Measurements from ENCODE around the gene LRFN4.

The LRFN4 gene

DNA sequence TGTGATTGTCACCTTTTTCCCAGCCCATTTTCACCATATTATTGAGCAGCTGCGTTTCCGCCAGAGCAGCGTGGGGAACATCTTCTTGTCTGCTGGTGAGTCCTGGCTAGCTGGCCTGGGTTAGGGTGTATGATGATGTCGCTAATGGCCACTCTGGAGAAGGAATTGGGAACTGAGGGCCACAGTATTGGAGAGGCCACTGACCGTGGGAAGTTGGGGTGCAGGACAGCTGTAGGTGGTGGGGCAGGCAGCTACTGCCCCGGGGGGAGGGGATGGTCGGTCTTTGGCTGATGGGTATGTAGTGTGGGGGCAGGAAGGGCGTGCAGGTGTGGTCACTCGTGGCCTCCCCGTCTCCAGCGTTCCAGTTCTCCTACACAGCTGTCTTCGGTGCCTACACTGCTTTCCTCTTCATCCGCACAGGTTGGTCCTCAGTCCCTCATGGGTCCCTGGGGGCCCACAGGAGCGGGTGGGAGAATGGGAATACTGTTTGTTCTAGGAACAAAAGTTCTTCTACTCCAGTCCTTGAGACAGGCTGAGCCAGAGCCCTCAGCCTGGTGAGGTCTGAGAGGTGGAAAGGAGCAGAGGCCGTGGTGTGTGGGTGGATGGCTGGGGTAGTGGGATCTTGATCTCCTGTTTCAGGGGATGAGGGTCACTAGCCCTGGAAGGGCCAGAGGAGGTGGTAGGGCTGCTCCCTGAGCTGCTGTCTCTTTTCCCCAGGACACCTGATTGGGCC, 11.6 kb upstream of the LRFN4 start:
- no peak for DNase-seq (ENCODE audit: low spot score)

DNA sequence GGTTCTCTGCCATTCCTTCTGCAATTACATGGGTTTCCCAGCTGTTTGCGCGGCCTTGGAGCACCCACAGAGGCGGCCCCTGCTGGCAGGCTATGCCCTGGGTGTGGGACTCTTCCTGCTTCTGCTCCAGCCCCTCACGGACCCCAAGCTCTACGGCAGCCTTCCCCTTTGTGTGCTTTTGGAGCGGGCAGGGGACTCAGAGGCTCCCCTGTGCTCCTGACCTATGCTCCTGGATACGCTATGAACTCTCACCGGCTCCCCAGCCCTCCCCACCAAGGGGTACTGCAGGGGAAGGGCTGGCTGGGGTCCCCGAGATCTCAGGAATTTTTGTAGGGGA, 11.0 kb upstream of the LRFN4 start:
- DNase-seq (ENCODE audit: low spot score) = no peak

DNA sequence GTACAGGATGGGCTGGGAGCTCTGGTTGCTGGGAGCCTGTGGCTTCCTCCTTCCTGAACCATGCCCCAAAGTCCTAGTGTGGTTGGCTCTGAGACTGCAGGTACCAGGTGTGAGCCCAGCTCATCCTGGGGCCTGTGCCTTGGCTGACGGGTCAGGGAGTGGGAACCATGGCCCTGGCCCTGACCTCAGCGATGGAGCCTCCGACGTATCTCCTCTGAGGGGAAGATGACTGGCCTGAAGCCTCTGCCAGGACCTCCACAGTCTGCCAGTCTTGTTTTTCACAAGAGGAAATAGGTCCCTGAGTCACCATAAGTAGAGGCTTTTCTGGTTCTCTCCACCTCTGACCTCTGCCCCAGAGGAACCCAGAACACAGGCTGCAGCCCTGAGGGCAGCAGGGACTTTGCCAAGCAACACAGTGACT, 10.2 kb upstream of the LRFN4 start:
- no peak for DNase-seq (ENCODE audit: low spot score)

DNA sequence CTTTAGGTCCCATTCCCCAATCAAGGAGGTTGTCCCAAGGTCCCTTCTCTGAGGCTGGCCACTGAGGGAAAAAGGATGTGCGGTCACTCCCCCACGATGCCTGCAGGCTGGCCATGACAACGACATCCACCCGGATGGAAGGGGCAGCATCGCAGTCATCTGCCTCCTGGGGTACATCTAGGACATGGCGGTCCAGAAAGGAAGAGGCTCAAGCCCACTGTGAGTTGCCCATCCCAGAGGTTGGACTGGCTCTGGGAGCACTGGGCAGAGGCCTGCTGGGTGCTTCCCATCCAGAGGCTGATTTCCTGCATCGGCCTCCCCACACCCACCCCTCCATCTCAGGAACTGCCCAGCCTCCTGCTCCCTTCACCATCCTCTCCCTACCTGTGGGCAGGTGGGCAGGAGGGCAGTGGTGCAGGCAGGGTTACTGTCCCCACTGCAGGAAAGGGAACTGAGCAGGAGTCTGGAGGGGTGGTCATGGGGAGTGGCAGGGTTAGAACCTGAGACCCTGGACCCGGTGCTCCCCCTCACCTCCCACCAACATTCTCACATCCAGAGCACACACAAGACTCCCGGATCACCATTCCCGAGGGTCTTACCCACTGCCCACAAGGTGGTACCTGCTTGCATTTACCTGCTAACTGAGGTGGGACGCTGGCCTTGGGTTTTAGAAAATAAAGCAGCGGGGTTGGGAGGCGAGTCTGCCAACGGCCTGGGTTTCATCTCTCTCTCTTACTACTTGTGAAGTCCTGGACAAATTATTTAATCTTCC, 9.2 kb upstream of the LRFN4 start:
- DNase-seq (ENCODE audit: low spot score) = no peak

DNA sequence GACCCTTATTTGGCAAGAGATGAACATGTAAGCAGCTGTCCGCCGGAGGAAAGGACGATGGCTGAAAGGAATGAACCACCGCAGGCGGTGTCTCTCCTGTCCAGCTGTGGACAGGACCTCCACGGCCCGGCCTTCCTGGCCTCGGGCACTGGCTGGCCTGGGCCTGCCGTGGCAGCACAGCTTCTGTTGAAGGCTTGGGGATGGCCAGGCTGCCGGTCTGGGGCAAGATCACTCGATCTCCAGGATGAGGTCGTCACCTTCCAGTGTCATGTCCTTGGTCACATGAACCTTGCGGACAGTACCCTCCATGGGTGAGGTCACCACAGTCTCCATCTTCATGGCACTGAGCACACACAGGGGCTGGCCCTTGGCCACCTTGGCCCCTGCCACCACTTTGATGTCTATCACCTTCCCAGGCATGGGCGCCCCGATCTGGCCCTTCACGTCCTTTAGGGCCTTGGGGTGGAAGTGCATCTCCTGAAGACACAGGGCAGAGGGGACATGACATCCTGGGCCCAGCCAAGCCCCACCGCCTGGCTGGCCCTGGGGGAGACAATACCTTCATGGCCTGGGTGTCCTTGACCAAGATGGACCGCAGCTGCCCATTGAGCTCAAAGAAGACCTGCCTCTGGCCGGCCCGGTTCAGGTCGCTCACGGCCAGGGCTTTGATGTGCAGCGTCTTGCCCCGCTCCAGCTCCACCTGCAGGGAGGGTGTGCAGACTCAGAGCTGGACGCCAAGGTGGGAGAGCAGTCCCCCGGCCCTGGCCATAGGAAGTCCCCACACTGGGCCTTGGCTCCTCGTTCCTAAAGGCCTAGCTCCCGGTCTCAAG, 8.0 kb upstream of the LRFN4 start:
- no peak for DNase-seq (ENCODE audit: low spot score)

DNA sequence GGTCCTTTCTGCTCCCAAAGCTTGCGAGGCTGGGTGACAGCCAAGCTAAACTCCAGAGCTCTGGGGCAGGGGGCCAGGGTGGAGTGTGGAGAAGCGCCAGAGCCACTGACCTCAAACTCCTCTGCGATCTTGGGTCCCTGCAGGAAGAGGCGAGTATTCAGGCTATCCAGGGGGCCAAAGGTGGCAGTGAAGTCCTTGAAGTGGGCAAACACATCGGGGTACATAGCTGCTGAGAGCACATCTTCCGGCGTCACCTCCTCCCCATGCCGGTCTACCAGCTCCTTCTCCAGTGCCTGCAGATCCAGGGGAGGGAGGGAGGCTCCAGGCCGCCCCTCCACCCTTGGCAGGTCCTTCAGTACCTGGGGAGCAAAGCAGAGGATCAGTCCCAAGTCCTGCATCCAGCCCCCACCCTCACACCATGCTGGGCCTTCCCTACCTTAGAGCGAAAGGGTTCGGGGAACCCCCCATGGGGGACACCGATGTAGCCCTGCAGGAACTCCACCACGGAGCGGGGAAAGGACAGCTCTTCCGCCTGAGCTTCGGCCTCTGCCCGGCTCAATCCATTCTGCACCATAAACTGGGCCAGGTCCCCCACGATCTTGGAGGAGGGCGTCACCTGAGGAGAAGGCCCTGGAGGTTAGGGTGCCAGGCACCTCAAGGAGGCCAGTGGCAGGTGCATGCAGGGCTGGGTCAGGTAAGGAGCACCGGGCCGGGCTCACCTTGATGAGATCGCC, 7.2 kb upstream of the LRFN4 start:
- no peak for DNase-seq (ENCODE audit: low spot score)

DNA sequence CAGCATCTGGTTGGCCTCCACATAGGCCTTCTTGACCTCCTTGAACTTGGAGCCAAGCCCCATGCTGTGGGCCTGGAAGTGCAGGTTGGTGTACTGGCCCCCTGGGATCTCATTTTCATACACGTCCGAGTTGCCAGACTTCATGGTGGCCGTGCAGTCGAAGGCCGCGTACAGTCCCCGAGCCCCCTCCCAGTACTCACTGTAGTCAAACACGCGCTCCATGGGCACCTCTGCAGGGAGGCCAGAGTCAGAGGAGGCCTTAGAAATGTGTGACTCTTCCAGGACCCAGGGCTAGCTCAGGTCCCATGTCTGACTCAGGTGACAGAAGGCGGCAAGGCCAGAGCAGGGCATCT, 6.7 kb upstream of the LRFN4 start:
- no peak for DNase-seq (ENCODE audit: low spot score)

DNA sequence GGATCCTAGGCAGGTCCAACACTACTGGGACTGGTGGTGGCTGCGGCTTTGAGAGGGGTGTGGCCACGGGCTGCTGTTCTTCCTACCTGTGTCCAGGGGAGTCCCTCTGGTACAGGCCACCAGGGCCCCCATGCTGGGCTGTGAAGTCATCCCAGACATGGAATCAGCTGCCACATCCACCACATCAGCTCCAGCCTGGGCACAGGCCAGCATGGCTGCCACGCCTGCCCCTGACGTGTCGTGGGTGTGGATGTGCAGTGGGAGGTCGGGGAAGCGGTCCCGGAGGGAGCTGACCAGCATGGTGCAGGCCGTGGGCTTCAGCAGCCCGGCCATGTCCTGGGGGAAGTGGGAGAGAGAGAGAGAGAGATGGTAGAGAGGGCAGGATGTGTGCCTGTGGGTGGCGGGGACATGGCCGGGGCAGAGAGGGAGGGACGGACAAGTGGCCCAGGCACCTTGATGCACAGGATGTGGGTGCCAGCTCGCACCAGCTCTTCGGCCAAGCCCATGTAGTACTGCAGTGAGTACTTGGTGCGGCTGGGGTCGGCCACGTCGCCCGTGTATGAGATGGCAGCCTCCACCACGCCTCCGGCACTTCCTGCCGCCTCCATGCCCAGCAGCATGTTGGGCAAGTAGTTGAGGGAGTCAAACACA, 6.2 kb upstream of the LRFN4 start:
- no peak for DNase-seq (ENCODE audit: low spot score)

DNA sequence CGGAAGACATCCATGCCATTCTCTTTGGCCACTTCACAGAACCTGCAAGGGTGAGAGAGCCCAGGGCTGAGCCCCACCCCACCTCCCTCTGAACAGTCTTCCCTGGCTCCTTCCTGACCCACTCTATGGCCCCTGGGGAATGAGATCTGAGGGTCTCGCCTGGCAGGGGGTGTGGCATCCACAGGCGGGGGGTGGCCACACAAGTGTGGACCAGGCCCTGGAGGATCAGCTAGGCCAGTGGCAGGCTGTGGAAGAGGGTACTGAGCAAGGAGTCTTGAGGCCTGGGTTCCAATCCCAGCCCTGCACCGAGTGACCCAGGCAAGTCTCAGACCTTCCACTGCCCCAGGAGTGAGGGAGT, 5.6 kb upstream of the LRFN4 start:
- DNase-seq (ENCODE audit: low spot score) = no peak

DNA sequence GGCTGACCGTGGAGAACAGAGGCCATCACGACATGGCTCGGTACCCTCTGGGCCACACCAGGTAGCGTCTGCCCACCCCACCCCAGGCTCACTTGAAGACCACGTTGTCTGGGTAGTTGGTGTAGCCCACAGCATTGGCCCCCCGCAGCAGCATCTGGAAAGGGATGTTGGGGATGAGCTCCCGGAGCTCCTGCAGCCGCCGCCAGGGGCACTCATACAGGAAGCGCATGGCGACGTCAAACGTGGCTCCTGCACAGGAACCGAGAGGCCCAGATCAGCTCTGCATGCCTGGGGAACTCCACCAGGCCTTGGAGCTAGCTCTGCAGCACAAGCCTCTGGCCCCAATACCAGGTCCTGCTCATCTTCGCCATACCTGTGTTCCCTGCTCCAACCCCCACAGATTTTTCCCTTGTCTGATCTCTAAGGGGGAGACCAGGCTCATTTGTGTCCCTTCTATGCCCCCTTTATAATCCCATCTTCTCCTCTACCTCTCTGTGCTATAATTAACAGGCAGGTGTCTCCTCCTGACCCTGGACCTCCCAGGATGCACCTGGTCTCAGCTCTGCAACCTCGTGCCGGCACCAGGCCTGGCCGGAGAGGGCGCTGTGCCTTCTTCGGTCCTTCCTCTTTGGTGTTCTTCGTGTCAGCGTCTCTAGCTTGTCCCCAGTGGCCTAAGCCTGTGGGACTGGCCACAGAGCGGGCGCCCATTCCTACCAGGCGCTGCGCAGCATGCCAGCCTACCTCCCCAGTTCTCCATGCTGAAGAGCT, 5.0 kb upstream of the LRFN4 start:
- no peak for DNase-seq (ENCODE audit: low spot score)

DNA sequence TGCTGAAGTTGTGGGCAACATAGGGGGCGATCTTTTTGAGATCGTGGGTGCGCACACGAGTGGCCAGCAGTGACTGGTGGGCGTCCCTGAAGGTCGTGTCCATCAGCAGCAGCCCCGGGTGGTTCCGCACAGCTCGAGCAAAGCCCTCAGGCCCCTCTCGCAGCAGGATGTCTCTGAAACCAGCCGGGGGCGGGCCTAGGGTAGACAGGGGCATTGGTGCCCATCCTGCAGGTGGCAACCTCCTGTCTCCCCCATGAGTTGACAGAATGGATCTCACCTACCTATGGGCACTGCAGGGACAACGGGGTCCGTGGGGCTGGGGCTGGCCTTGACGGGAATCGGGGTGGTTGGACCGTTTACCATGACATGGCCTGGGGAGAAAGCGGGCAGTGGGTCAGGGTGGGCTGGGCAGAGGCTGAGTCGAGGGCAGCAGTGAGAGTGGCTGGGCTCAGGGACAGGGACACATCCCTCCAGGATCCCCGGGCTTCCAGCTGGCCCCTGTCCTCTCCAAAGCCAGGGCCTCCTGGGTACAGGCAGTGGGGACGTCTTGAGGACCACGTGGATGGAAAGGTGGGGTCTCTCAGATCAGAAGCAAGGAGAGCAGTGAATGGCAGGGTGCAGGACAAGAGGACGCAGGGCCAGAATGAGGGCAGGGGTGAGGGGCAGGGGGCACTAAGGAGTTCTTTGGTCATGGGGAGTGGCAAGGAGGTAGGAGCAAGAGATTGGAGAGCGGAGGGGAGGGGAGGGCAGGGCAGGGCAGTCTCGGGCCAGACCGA, 4.2 kb upstream of the LRFN4 start:
- no peak for DNase-seq (ENCODE audit: low spot score)

DNA sequence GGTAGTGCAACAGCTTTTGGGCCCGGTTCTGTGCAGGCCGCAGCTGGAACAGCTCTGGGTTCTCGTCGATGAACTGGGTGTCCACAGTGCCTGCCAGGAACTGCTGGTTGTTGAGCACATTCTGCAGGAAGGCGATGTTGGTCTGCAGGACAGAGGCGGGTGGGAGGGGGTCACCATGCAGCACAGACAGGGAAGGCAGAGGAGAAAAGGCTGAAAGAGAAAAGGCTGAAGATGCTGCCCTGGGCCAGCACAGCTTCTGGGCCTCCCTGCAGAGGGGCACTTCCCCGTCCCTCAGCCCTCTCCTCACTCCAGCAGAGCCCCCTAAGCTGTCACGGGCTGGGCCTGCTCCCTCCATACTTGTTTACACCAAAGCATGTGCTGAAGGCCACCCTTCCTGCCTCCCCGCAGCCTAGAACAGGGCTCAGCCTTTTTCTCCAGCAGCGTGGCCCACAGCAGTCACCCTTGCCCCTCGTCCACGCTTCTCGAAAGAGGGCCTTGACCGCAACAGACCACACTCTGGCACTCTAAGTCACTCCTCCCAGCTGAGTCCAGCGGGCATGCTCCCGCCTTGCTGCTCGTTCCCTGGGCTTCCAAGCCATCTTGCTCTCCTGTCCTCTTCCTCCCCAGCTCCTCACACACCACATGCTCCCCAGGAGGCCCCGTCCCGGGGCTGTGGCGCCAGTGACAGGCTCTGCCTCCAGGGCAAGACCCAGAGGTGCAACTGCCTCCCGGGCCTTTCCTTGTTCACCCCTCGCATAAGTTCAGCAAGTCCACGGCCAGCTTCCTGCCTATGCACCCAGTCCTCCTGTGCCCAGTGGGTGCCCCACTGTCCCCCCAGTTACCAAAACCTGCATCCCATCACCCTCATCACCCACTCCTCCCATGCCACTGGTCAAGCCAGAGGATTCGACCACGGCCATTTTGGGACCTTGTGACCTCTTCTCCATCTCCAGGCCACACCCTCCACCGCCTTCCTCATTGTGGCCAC, 3.3 kb upstream of the LRFN4 start:
- DNase-seq (ENCODE audit: low spot score) = no peak

DNA sequence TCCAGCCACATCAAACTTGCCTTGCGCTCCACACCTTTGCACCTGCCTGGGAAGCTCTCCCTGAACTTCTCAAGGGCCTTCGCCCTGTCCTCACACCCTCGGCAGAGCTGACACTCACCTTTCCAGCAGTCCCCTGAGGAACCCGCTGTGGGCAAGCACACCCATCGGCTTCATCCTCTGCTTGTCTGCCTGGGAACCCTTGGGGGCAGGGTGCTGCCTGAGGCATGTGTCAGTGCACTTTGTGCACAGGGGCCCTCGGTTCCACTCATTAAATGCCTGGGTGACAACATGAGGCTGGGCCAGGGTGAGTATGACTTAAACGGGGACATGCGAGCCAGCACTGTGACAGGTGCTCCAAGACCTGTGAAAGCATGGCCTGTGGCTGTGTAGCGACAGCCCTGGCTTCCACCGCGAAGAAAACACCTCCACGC, 2.6 kb upstream of the LRFN4 start:
- DNase-seq (ENCODE audit: low spot score) = no peak

DNA sequence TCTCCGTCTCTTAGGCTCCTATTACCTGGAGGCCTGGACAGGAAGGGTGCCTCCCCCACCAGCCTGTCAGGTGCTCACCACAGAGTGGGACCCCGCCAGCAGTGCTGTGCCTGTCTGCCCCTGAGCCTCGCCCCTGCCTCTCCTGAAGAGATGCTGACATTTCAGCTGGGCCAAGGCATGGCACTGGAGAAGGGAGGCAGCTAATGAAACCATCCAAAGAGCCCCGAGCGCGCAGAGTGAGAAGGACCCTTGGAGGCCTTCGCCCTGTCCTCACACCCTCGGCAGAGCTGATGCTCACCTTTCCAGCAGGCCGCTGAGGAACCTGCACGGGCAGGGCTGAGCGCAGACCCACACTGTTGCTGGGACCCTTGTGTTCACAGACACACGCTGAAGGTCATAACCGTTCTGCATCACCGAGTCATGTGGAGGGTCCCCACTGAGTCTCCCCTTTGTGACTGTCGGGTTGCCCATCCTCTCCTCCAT, 2.1 kb upstream of the LRFN4 start:
- no peak for DNase-seq (ENCODE audit: low spot score)

DNA sequence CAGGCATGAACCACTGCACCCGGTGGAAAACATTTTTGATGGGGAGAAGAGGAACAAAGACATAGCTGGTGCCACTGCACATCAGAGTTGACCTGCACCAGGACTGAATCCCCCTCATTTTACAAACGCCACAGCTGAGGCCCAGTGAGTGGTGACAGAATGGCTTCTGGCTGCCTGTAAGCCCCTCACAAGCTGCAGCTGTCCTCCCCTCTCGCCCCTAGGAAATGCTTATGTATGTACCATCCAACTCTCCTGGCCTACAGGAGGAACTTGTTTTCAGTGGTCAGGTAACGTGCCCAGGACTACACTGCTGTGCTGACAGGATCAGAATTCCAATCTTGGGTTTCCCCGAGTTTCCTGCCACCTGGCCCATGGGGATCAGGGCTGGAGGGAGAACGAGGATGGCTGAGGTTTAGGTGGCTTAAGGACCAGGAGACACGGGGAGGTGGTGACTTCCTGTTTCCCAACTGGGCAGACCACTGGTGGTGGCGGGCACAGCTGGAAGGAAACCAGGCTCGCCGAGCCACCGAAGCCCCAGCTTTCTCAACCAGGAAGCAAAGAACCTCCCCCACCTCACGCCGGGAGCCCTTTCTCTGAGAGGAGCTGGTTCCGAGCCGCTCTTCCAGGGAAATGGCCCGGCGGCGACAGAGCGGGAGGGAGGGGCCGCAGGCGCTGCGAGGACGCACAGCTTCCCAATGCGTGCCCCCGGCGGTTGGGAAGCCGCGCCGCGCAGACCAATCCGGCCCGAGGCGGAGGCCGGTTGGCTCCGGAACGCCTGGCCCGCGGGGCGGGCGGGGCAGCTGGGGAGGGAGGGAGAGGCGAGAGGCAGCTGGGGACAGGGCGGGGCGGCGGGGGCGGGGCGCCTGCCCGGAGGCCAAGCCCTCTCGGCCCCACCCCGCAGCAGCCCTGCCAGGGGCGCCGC, 1.0 kb upstream of the LRFN4 start:
- DNase-seq (ENCODE audit: low spot score) = peak; percentile 93

DNA sequence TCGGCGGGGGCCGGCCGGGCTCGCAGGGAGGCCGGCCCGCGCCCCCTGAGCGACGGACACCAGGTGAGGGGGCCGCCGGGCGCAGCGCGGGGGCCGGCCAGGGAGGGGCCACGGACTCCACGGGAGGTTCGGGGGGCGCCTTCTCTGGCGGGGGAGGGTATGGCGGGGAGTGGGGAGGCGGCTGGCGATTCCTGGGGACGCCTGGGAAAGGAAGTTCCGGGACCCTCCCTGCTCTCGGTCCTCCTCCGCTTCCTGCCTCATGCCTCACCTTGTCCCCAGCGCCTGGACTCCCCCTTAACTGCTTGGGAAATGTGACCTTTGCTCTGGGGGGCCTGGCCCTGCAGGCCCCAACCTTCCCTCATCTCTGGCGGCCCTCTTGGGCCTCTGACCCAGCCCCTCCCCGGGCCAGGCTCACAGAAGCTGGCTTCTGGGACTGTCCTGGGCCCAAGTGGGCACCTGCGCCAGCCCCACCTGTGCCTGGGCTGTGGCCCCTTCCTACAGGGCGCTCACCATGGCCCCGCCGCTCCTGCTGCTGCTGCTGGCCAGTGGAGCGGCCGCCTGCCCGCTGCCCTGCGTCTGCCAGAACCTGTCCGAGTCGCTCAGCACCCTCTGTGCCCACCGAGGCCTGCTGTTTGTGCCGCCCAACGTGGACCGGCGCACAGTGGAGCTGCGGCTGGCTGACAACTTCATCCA, 516 bp downstream of the LRFN4 start:
- DNase-seq (ENCODE audit: low spot score) = no peak

DNA sequence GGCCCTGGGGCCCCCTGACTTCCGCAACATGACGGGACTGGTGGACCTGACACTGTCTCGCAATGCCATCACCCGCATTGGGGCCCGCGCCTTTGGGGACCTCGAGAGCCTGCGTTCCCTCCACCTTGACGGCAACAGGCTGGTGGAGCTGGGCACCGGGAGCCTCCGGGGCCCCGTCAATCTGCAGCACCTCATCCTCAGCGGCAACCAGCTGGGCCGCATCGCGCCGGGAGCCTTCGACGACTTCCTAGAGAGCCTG, 992 bp downstream of the LRFN4 start:
- no peak for DNase-seq (ENCODE audit: low spot score)

Measured in Ammon's horn (tissue), 1 donor.